Mucosa of stomach (tissue), 1 donor: Measurements from ENCODE around the gene CCDC33.

Experiments used
- H3K27me3 ChIP-seq: one replicate; pipeline ENCODE4 v1.7.0; 2013; ENCODE audit warnings: mild to moderate bottlenecking, low read length; ENCODE audit not compliant: control insufficient read depth, insufficient read depth
- H3K36me3 ChIP-seq: one replicate; pipeline ENCODE4 v1.7.0; 2013; ENCODE audit warnings: low read length; ENCODE audit not compliant: control insufficient read depth, insufficient read depth
- H3K4me1 ChIP-seq: one replicate; pipeline ENCODE4 v1.7.0; 2013; ENCODE audit warnings: mild to moderate bottlenecking, low read length; ENCODE audit not compliant: control insufficient read depth, insufficient read depth
- H3K4me3 ChIP-seq: one replicate; pipeline ENCODE4 v1.7.0; 2013; ENCODE audit warnings: low read length
- H3K9ac ChIP-seq: one replicate; pipeline ENCODE4 v1.7.0; 2013; ENCODE audit warnings: mild to moderate bottlenecking, low read length, moderate library complexity
- H3K9me3 ChIP-seq: one replicate; pipeline ENCODE4 v1.7.0; 2013; ENCODE audit warnings: mild to moderate bottlenecking, low read length, moderate library complexity; ENCODE audit not compliant: control insufficient read depth
- donor health status: Pancreatic carcinoma.

Gene CCDC33

DNA sequence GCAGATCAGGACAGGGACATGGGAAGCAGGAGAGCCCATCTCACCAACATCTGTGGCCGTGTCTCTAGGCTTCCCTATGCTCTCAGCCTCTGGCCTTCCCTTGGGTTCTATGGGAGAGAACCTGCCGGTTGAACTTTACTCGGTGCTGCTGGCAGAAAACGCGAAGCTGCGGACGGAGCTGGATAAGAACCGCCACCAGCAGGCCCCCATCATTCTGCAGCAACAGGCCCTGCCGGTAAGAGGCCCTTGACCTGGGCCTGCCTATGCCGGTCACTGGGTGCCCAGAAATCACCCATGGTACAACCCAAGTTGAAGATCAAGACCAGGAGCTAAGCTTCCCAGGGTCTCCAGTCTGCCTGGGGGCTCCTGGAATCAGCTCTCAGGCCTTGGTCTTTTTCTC lies 96.5 kb downstream of the CCDC33 start:
- Histone ChIP-seq H3K27me3 (no peaks in the 10 kb centered on the region), H3K9ac (no peak overlapping the region), H3K36me3 (no peaks in the 10 kb centered on the region), H3K4me3 (no peak overlapping the region), H3K9me3 (no peaks in the 10 kb centered on the region), H3K4me1 (no peaks in the 10 kb centered on the region)

DNA sequence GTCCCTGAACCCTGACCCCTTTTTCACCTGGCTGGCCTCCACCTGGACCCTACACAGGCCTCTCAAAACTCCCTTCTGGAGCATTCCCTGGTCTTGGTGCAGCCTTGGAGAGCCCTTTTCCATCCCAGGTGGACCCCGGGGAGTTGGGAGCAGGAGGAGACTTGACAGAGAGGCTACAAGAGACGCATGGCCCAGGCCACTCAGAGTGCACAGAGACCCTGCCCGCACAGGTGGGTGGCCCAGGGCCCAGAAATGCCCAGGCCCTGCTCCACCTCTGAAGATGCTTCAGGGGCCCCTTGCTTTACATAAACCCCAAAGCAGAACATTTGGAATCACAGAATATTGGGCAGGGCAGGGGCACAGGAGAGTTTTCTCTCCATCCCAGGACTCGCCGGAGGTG lies 97.0 kb downstream of the CCDC33 start:
- no peaks in the 10 kb centered on the region for H3K27me3 ChIP-seq
- H3K4me1 ChIP-seq, result no peaks in the 10 kb centered on the region
- no peaks in the 10 kb centered on the region for H3K36me3 ChIP-seq
- H3K9ac ChIP-seq, result no peak overlapping the region
- H3K9me3 ChIP-seq, result no peaks in the 10 kb centered on the region
- H3K4me3 ChIP-seq, result no peak overlapping the region

DNA sequence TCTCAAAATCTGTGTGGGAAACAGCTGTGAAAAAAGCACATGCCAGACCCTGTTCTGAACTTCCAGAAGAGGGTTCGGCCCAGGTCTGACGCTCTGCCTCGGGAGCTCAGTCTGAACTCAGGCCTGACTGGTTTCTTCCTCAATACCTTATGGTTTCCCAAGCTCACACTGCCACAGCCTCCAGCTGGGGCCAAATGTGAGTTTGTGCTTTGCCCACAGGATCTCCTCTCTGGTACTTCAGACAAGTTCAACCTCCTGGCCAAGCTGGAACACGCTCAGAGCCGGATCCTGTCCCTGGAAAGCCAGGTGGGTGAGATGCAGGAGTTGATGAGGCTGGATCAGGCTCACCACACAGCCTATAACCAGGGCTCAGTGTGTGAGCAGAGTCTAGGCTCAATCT lies 97.5 kb downstream of the CCDC33 start:
- Histone ChIP-seq H3K4me1 (no peaks in the 10 kb centered on the region), H3K36me3 (no peaks in the 10 kb centered on the region), H3K9me3 (no peaks in the 10 kb centered on the region), H3K27me3 (no peaks in the 10 kb centered on the region), H3K4me3 (no peak overlapping the region), H3K9ac (no peak overlapping the region)

DNA sequence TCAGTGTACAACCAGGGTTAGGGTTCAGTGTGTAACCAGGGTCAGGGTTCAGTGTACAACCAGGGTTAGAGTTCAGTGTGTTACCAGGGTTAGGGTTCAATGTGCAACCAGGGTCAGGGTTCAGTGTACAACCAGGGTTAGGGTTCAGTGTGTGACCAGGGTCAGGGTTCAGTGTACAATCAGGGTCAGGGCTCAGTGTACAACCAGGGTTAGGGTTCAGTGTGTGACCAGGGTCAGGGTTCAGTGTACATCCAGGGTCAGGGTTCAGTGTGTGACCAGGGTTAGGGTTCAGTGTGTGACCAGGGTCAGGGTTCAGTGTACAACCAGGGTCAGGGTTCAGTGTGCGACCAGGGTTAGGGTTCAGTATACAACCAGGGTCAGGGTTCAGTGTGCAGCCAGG lies 98.0 kb downstream of the CCDC33 start:
- Histone ChIP-seq H3K9ac (no peak overlapping the region), H3K4me1 (no peaks in the 10 kb centered on the region), H3K27me3 (no peaks in the 10 kb centered on the region), H3K36me3 (no peaks in the 10 kb centered on the region), H3K4me3 (no peak overlapping the region), H3K9me3 (no peaks in the 10 kb centered on the region)

DNA sequence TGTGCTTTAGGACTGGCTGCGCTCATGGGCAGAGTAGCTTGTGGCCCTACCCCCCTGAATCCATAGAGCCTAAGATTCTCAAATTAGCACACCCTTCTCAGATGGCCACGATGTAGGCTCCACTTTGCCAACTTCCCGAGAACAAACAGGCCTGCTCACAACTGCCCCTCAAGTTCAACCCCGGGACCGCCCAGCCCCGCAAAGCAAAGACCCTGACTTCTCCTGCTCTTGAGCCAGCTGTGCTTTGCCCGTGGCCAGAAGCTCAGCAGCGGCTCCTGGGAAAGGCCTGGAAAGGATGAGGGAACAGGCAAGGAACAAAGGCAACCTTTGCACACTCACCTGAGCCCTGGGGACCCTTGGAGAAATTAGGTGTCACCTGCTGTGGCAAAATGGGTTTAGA lies 99.3 kb downstream of the CCDC33 start:
- Histone ChIP-seq H3K4me3 (no peak overlapping the region), H3K36me3 (no peaks in the 10 kb centered on the region), H3K9me3 (no peaks in the 10 kb centered on the region), H3K4me1 (peaks cover 7% of the 10 kb centered on the region), H3K27me3 (no peaks in the 10 kb centered on the region), H3K9ac (no peak overlapping the region)

DNA sequence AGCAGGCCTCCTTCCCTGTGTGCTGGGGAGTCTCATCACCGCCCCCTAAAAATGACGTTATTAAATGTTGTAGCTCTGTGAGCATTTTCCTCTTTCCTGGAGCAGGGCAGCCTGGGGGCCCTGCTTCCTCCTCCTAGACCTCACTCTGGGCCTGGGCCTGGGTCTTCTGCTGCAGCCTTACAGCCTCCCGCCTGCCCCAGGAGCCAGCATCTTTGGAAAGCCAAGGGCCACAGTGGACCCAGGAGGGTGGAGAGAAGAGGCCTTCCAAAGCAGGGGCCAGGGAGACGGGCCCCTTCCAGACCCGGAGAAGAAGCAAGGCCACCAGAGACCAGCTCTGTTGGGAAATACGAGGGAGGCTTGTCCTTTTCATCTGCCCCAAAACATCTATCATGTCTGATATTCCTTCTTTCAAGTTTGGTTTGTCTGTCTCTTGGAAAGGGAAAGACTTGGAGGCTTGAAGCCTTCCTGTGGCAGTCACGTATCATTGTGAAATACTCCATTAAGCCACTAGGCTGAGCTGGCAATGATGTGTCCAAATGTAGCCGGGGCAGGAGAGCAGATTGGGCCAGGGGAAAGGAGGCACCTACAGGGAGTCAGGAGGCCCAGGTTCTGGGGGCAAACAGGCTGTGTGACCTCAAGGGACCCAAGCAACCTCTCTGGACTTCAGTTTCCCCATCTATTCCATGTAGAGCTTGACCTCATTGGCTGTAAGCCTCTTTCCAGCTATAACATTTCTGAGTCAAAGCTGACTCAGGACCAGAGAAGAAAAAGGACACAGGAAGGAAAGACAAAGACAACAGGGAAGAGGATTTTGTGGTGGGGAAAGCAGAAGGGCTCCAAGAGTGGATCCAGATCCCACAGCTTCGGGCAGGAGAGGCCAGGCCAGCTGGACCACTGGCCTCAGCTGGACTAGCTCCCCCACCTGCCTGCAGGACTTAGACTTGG lies 100.2 kb downstream of the CCDC33 start:
- Histone ChIP-seq H3K9me3 (no peaks in the 10 kb centered on the region), H3K4me1 (peaks cover 7% of the 10 kb centered on the region), H3K4me3 (no peak overlapping the region), H3K36me3 (no peaks in the 10 kb centered on the region), H3K27me3 (no peaks in the 10 kb centered on the region), H3K9ac (no peak overlapping the region)

DNA sequence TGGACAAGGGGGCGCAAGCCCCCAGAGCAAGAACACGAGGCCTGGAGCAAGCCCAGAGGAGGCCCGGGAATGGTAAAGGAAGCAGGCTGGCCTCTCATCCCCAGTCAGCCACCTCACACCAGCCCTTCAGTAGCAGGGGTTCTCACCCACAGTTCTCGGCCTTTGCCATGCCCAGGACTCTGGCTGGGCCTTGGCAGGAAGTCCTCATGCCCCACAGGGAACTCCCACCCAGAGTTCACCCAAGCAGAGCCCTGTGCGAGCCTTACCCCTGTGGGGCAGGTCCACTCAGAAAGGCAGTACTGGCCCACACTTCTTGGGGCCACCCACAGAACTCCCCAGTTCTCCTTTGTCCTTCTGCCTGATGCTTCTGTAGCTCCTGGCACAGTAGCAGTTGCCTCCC lies 101.0 kb downstream of the CCDC33 start:
- Histone ChIP-seq H3K27me3 (no peaks in the 10 kb centered on the region), H3K4me3 (no peak overlapping the region), H3K9me3 (no peaks in the 10 kb centered on the region), H3K9ac (no peak overlapping the region), H3K36me3 (no peaks in the 10 kb centered on the region), H3K4me1 (peaks cover 7% of the 10 kb centered on the region)

DNA sequence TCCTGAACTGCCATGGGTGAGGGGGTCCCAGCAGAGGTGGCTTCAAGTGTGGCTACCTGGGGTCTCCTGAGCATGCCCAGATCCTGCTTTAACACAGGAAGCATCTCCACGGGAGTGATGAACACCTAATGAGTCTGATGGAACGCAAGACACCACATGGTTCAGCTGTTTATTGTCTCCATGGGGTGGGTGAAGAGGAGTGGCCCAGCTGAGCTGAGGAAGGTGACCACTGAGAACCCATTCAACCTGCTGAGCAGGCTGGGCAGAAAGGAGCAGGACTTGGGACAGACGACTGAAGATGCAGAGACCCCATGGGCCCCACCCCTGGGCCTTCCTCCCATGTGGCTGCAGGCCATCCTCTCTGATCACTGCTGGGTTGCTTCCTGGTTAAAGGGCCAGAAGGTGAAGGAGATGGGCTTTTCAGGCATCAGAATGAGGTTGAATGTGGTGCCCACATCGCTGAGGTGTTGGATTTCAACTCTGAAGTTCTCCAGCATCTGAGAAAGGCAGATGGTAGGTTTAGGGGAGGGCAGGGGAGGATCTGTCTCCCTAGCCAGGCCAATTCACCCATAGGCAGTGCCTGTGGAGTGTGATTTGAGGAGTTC lies 101.6 kb downstream of the CCDC33 start:
- no peak overlapping the region for H3K4me3 ChIP-seq
- peaks cover 7% of the 10 kb centered on the region for H3K4me1 ChIP-seq
- H3K36me3 ChIP-seq, result no peaks in the 10 kb centered on the region
- H3K9ac ChIP-seq, result no peak overlapping the region
- H3K9me3 ChIP-seq, result no peaks in the 10 kb centered on the region
- no peaks in the 10 kb centered on the region for H3K27me3 ChIP-seq

DNA sequence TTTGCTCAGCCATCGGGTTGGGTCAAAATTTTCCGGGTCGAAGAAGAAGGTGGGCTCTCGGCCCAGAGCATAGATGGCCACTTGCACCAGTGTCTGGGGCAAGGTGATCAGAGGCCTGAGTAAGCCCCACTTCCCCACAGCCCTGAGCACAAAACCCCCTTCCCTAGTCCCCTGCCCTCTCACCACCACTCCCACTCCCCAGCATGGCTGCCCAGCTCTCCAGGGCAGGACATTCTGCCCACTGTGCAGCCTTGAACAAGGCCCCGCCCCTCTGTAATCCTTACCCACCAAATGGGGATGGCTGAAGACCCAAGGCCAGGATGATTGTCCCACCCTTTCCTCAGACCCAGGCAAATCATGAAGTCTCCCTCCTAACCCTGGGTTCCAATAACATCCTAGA lies 102.5 kb downstream of the CCDC33 start:
- H3K36me3 ChIP-seq, result no peaks in the 10 kb centered on the region
- H3K27me3 ChIP-seq, result no peaks in the 10 kb centered on the region
- no peak overlapping the region for H3K4me3 ChIP-seq

DNA sequence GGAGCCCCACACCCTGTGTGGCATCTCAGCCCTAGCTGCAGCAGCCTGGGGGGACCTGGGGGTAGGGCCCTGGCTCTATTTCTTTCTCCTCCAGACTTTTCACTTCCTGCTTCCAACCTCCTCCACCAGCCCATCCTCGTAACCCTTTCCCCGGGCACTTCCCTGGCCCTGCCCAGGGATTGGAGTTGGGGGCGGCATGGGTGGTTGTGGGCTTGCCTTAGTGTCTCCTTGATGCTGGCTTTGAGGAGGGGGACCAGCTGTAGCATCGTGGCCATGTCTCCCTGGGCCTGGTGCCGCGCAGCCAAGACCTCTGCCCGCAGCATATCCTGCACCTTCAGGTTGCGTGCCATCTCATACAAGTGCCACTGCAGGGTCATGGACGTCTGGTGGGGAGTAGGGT lies 103.2 kb downstream of the CCDC33 start:
- no peaks in the 10 kb centered on the region for H3K27me3 ChIP-seq
- no peaks in the 10 kb centered on the region for H3K9me3 ChIP-seq

More for the DNA sequence above, 102.5 kb downstream of the CCDC33 start:
- H3K9ac ChIP-seq, result no peak overlapping the region
- peaks cover 7% of the 10 kb centered on the region for H3K4me1 ChIP-seq
- no peaks in the 10 kb centered on the region for H3K9me3 ChIP-seq

DNA sequence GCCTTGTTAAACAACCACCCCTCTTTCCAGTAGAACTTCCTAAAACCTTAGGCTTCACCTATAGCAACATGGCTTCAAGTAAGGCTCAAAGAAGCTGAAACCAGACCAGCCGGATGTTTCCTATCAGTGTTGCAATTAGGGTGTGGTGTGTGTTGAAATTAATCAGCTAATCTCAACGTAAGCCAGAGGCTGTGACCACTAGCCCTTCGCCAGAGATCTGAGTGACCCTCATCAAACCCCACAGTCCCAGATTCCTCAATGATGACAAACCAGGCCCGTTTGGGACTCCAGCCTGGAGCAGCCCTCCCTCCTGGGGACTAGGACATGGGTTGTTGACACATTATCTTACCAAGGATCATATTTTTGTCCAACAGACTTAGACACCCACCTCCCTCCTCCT lies 104.0 kb downstream of the CCDC33 start:
- Histone ChIP-seq H3K4me3 (no peak overlapping the region), H3K36me3 (no peaks in the 10 kb centered on the region), H3K27me3 (peaks cover 1% of the 10 kb centered on the region), H3K9ac (no peak overlapping the region), H3K4me1 (peaks cover 7% of the 10 kb centered on the region), H3K9me3 (no peaks in the 10 kb centered on the region)

More for the DNA sequence above, 103.2 kb downstream of the CCDC33 start:
- Histone ChIP-seq H3K9ac (no peak overlapping the region), H3K36me3 (no peaks in the 10 kb centered on the region), H3K4me1 (peaks cover 7% of the 10 kb centered on the region), H3K4me3 (no peak overlapping the region)

DNA sequence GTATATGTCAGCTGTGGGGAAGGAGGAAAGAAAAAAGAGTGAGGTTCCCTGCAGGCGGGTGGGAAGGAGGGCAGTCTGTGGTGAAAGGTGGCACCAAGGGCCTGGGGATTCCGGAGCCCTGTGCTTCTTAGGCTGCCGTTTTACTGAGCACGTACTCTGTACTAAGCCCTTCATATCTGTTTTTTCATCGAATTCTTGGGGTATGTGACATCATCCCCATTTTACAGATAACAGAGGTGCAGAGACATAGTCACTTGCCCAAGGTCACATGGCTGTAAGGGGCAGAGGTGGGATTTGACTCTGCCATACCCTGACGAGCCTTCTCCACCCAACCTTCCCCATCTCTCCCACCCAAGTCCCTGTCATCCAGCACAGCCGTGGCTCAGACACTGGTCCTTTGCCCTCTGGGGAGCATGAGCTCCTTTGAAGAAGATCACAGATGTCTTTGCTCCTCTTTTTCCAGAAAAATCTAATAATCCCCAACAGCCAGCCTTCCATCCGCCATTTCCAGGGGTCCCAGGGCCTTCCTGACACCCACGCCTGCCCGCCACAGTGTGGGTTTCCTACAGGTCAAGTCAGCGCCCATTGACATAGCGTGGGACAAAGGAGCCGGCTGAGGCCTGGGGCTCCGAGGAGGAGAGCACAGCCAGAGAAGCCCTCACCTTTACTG lies 107.1 kb downstream of the CCDC33 start:
- Histone ChIP-seq H3K9ac (no peak overlapping the region), H3K27me3 (peaks cover 6% of the 10 kb centered on the region), H3K36me3 (no peaks in the 10 kb centered on the region), H3K9me3 (no peaks in the 10 kb centered on the region), H3K4me3 (no peak overlapping the region), H3K4me1 (peaks cover 7% of the 10 kb centered on the region)
